GM12892 (cell line): ENCODE data around the gene CEP104.

Source experiments
- DNase-seq: peaks from one replicate; pipeline ENCODE4 v3.0.0; 2011; ENCODE audit not compliant: insufficient read length
- FAIRE-seq: peaks from 2 replicates; lab custom pipeline; 2011; peaks lifted over from hg19 to GRCh38; lab: Jason Lieb, UNC
- POLR2A ChIP-seq: IDR thresholded peaks from 2 replicates; pipeline ENCODE4 v1.6.1; 2011; ENCODE audit warnings: low read depth, low read length, control low read depth
- POLR2AphosphoS5 ChIP-seq: IDR thresholded peaks from 2 replicates; pipeline ENCODE4 v1.6.1; 2011; ENCODE audit warnings: low read depth, low read length, control low read depth
- TAF1 ChIP-seq: IDR thresholded peaks from 2 replicates; pipeline ENCODE4 v1.6.1; 2011; ENCODE audit warnings: low read depth, mild to moderate bottlenecking, control low read depth, low read length, borderline replicate concordance

Gene CEP104

GRCh38 chr1:3852711-3853485 lies 4.1 kb downstream of the CEP104 start:
- no peak for TF ChIP-seq TAF1
- no peak for TF ChIP-seq POLR2A
- TF ChIP-seq POLR2AphosphoS5 = no peak
- DNase-seq (no peak), FAIRE-seq (no peak)

GRCh38 chr1:3852091-3852490 lies 4.9 kb downstream of the CEP104 start:
- DNase-seq (no peak), FAIRE-seq (no peak)
- TF ChIP-seq POLR2A (no peak), TAF1 (no peak), POLR2AphosphoS5 (no peak)

GRCh38 chr1:3851292-3851691 lies 5.7 kb downstream of the CEP104 start:
- TF ChIP-seq POLR2A (no peak), POLR2AphosphoS5 (no peak), TAF1 (no peak)
- FAIRE-seq (no peak), DNase-seq (no peak)

GRCh38 chr1:3850857-3851256 lies 6.2 kb downstream of the CEP104 start:
- FAIRE-seq = no peak
- TF ChIP-seq POLR2A (no peak), TAF1 (no peak), POLR2AphosphoS5 (no peak)
- DNase-seq = no peak

GRCh38 chr1:3847081-3847480 lies 9.9 kb downstream of the CEP104 start:
- no peak for TF ChIP-seq TAF1
- no peak for TF ChIP-seq POLR2A
- TF ChIP-seq POLR2AphosphoS5 = no peak
- no peak for FAIRE-seq
- no peak for DNase-seq

- FAIRE-seq = no peak
- TF ChIP-seq POLR2A (no peak), TAF1 (no peak), POLR2AphosphoS5 (no peak)
- no peak for DNase-seq
Measured at GRCh38 chr1:3846541-3846940, 10.5 kb downstream of the CEP104 start.

- TF ChIP-seq POLR2AphosphoS5 (no peak), POLR2A (no peak), TAF1 (no peak)
- FAIRE-seq (no peak), DNase-seq (no peak)
Measured at GRCh38 chr1:3842912-3843311, 14.1 kb downstream of the CEP104 start.

- DNase-seq (no peak), FAIRE-seq (no peak)
- TF ChIP-seq POLR2A (no peak), TAF1 (no peak), POLR2AphosphoS5 (no peak)
Measured at GRCh38 chr1:3841491-3841890, 15.5 kb downstream of the CEP104 start.

GRCh38 chr1:3838788-3839187 lies 18.2 kb downstream of the CEP104 start:
- FAIRE-seq (no peak), DNase-seq (no peak)
- TF ChIP-seq POLR2AphosphoS5 (no peak), TAF1 (no peak), POLR2A (no peak)

GRCh38 chr1:3837685-3838084 lies 19.3 kb downstream of the CEP104 start:
- FAIRE-seq (no peak), DNase-seq (no peak)
- no peak for TF ChIP-seq POLR2A
- TF ChIP-seq POLR2AphosphoS5 = no peak
- TF ChIP-seq TAF1 = no peak

GRCh38 chr1:3837200-3837599 lies 19.8 kb downstream of the CEP104 start:
- DNase-seq (no peak), FAIRE-seq (no peak)
- TF ChIP-seq TAF1 (no peak), POLR2AphosphoS5 (no peak), POLR2A (no peak)

- FAIRE-seq (no peak), DNase-seq (no peak)
- TF ChIP-seq TAF1 = no peak
- no peak for TF ChIP-seq POLR2A
- TF ChIP-seq POLR2AphosphoS5 = no peak
Measured at GRCh38 chr1:3836421-3836820, 20.6 kb downstream of the CEP104 start.

GRCh38 chr1:3834701-3835100 lies 22.3 kb downstream of the CEP104 start:
- no peak for FAIRE-seq
- TF ChIP-seq POLR2A = no peak
- no peak for TF ChIP-seq POLR2AphosphoS5
- TF ChIP-seq TAF1 = no peak
- no peak for DNase-seq
